HG03442 (cell line): ENCODE results near the gene CD300A.
"Not testable (repeated sequence)": the region's sequence is repeated elsewhere in the genome, so short reads cannot be mapped to it uniquely, and the experiment has no call there.

ENCODE experiments used
- ATAC-seq: cut with Tn5 transposase; IDR thresholded peaks from one replicate; pipeline ENCODE4 v1.9.1; 2021; ENCODE audit warnings: mild to moderate bottlenecking, moderate library complexity; ENCODE audit not compliant: unreplicated experiment

CD300A gene

DNA sequence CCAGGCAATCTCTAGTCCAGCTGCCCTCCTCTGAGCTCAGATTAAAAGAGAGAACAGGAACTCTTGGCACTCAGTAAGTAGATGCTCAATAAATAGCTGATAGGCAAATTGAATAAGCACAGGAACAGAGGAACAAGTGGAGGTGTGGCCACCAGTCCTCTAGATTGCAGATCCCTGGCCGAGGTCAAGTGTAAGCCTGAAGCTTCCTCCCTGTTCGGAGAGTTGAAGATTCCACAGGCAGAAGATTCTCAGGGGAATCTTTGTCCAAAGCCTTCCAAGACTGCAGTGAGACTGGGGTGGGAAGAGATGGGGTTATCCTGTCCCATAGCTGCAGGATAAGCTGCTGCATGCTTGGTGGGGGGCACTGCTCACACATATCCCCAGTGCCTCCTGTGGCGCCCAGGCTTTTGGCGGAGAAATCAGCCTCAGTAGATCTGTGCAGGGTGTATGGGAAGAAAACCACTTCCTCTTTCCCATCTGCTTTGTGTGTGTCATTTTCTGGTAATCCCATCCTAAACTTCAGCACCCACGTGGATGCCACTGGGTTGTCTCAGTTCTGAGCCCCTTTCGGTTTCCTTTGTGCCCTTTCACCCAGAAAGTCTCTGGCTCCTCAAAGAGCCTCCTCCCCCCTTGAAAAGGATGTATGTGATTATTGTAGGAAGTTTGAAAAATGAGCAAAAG, 12.1 kb downstream of the CD300A start:
- no peak for ATAC-seq

DNA sequence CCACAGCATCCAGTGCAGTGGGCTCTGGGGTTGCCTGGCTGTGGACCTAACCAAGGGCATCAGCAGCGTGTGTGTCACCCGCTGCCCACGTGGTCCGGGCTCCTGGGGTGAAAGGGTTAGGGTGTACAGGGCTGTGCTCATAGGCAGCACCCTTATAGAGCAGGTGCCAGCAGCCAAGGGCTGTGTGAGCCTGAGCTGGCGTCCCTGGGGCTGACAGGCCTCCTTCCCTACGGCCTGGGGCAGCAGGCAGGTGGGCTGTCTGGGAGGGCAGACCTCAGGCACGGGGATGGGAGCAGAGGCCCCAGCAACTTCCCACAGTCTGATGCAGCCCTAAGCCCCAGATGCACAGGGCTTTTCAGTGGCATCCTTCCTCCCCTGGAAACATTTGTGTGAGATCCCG, 13.9 kb downstream of the CD300A start:
- ATAC-seq: no peak

GRCh38 chr17:74481621-74482020, 15.2 kb downstream of the CD300A start:
- ATAC-seq: no peak

DNA sequence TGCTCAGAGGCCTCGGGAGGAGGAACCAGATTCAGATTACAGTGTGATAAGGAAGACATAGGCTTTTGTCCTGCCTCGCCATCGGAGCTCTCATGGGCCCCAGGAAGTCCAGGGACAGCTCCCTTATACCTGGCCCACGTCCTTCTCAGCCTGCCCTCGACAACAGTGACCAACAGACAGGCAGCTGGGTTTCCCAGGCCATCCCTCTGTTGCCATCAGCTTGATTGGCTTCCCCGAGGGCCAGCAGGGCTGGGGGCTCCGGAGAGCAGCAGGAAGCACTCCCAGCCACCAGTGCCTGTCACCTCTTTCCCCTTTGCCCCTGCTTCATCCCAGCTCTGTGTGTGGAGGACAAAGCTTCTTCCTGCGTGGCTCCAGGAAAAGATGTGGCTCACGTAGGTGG, 17.6 kb downstream of the CD300A start:
- ATAC-seq: no peak

DNA sequence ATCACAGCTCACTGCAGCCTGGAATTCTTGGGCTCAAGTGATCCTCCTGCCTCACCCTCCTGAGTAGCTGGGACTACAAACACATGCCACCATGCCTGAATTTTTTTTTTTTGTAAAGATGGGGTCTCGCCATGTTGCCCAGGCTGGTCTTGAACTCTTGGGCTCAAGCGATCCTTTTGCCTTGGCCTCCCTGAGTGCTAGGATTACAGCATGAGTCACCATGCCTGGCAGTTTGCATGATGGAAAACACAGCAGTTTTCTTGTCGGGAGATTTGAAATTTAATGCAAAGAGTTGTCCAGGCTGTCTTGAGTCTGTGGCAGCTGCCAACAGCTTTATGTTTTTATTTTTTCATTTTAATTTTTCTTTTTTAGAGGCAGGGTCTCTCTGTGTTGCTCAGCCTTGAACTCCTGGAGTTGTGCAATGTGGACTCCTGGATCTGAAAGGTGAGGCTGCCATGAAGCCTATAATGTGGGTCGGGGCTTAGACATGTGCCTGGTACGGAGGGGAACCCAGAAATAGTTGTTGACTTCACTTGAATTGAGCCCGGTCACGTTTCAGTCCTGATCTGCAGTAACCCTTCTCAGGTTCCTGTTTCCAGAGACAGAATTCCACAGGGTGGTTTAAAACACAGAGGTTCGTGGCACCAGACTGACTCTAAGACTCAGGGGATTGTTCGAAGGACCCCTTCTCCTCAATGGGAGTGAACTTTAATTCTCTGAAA, 18.7 kb downstream of the CD300A start:
- no peak for ATAC-seq

DNA sequence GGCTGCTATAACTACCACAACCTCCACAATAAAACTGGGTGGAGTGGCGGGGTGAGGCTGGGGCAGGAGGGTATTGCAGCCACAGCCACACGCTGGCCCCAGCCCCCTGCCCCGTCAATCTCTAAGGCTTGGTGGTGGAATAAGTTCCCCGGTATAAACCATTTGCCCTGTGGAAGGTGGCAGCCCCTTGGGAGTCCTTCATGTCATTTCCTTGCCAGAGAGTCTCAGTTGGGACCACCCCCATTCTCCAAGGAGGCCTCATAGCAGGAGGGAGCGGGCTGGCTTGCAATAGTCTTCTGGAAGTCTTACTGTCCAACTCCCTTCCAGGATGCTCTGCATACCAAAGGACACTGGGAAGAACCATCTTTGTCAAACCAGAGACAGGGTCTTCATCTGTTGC, 19.4 kb downstream of the CD300A start:
- ATAC-seq: no peak

DNA sequence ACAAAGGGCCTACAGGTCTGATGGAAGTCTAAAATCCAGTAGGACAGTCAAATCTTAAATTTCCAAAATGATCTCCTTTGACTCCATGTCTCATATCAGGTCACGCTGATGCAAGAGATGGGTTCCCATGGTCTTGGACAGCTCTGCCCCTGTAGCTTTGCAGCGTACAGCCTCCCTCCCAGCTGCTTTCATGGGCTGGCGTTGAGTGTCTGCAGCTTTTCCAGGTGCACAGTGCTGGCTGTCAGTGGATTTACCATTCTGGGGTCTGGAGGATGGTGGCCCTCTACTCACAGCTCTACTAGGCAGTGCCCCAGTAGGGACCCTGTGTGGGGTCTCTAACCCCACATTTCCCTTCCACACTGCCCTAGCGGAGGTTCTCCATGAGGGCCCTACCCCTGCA, 21.8 kb downstream of the CD300A start:
- ATAC-seq: not testable (repeated sequence)

DNA sequence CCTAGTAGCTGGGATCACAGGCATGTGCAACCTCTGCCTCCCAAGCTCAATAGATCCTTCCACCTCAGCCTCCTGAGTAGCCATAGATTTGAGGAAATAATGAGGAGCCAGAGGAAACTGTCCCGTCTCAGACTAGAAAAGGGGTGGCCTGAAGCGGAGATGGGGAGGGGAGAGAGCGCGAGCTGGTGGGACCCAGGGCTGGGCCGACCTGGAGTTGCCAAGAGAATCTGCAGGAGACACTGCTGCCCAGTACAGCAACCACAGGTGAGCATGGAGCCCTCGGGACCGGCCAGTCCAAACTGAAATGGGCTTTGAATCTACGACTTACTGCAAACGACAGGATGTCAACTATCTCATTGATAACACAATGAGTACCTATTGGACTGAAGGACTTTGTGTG, 24.3 kb downstream of the CD300A start:
- ATAC-seq: no peak

DNA sequence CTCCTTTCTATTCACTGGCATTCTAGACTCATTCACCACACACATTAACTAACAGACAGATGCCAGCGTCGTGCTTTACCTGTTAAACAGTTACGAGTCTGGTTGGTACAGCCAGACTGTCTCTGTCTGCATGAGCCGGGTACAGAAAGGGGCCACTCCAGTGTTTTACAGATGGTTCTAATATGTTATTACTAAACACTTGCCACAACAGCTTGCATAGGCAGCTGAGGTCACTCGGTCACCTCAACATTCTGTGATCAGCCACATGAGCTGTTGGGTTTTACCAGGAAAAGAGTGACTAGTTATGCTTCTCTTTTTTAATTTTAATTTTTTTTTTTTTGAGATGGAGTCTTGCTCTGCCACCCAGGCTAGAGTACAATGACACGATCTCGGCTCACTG, 25.2 kb downstream of the CD300A start:
- no peak for ATAC-seq

DNA sequence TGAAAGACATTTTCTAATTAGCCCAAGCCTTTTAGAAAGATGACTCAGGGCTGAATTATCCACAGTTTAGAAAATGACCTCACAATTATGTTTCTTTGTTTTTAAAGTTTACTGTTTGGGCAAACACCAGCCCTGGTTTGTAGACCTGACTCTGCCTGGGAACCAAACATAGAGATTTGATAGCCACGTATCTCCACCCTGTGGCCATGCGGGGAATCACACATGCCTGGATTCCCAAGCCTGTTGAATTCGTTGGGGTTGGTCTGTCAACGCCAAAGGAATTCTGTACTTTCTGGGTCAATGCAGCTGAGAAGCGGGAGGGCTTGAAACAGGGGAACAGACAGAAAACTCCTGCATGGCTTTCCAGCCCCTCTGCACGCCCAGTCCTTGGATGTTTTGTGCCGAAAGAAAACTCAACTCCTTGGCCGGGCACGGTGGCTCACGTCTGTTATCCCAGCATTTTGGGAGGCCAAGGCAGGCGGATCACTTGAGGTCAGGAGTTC, 26.9 kb downstream of the CD300A start:
- ATAC-seq: no peak

DNA sequence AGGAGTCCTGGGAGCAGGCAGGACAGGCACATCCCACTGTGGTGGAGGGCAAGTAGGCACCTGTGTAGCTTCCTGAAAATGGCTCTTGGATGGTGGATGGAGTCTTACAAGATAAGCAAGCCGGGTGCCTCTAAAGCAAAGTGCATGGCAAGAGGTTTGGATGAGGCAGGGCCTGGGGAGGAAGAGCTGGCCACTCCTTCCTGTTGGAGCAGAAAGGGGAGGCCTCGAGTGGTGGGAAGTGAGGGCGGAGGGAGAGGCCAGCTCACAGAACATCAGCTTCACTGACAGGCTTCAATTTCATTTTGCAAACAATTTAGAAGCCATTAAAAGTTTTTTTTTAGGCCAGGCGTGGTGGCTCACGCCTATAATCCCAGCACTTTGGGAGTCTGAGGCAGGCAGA, 31.0 kb downstream of the CD300A start:
- no peak for ATAC-seq

DNA sequence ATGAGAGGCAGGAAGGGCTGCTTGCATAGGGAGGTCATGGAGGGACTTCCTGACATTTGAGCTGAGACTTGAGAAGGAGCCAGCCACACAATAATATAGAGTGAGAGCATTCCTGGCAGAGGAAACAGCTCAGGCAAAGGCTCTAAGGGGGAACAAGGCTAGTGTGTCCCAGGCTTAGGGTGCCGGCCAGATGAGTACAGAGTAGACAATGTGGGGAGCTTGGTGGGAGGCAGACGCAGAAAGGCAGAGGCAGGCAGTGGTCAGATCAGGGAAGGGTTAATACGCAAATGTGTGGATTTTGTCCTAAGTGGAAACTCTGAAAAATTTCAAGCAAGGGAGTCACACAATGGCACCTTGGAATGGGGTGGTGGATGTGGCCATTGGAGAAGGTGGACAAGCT, 33.6 kb downstream of the CD300A start:
- ATAC-seq: no peak

DNA sequence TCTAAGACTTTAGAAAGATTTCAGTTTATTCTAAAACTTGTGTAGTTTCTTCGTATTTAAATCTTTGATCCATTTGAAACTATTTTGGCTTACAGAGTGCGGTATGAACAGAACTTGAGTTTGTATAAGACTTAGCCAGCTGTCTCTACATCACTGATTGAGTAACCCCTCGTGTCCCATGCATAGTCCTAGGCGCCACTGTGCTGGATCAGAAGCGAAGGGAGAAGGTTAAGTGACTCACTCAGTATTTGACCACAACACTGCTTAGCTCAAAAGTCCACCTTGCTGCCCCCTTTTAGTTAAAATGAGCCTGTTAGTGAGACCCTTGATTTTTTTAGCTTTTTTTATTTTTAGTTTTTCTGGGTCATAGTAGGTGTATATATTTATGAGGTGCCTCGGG, 36.4 kb downstream of the CD300A start:
- no peak for ATAC-seq

- ATAC-seq: not testable (repeated sequence)
Observed at GRCh38 chr17:74503949-74504348, 37.5 kb downstream of the CD300A start.

GRCh38 chr17:74508156-74508555, 41.7 kb downstream of the CD300A start:
- no peak for ATAC-seq

DNA sequence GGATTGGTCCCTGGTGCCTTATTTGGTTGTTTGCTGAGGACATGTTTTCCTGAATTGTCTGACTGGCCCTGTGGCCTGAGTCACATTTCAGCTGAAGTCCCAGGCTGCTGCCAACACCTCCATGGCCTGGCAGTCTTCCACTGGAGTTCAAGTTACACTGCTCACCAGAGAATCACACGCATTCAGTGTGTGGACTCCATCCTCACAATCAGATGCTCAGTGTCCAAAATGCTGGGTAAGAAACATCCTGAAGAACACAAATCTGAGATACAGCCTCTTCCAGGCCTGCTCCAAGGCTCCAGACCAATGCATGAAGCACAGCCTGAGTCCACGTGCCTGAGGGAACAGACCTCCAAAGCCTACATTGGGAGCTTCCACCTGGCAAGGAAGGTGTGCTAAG, 45.6 kb downstream of the CD300A start:
- no peak for ATAC-seq

GRCh38 chr17:74512624-74513091, 46.2 kb downstream of the CD300A start:
- peak; percentile 67 for ATAC-seq

DNA sequence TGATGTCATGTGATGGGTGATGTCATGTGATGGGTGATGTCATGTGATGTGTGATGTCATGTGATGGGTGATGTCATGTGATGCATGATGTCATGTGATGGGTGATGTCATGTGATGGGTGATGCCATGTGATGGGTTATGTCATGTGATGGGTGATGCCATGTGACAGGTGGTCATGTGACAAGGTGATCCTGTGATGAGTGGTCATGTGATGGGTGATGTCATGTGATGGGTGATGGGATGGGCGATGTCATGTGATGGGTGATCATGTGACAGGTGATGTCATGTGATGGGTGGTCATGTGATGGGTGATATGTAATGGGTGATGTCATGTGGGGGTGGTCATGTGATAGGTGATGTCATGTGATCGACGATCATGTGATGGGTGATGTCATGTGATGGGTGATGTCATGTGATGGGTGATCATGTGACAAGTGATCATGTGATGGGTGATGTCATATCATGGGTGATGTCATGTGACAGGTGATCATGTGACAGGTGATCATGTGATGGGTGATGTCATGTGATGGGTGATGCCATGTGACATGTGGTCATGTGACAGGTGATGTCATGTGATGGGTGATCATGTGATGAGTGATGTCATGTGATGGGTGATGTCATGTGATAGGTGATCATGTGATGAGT, 47.7 kb downstream of the CD300A start:
- no peak for ATAC-seq

DNA sequence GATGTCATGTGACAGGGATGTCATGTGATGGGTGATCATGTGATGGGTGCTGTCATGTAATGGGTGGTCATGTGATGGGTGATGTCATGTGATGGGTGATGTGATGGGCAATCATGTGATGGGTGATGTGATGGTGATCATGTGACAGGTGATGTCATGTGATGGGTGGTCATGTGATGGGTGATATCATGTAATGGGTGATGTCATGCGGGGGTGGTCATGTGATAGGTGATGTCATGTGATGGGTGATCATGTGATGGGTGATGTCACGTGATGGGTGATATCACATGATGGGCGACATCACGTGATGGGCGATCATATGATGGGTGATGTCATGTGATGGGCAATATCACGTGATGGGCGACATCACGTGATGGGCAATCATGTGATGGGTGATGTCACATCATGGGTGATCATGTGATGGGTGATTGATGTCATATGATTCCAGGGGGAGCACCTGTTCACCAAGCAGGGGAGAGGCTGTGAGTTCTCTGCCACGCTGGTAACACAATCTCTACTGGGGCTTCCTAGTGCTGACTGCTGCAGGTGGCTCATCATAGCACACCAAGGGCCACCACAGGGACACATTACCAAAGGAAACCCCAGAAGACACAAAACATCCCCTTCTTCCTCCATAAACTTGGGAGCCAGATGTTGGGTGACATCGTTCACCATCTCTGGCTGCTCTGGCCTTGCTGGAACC, 48.3 kb downstream of the CD300A start:
- ATAC-seq: no peak

- no peak for ATAC-seq
Observed at GRCh38 chr17:74515941-74516340, 49.5 kb downstream of the CD300A start.
